K562 (cell line): ENCODE results near the gene ZCCHC3. TPM values are rescaled to one million over a fixed set of nuclear protein-coding genes. Genes with fewer than 3 reads are reported as not detected.
"Not testable (repeated sequence)": the region's sequence is repeated elsewhere in the genome, so short reads cannot be mapped to it uniquely, and the experiment has no call there.

Experiments used
- ATAC-seq: fragments of 200-7000 bp; cut with Tn5 transposase; 3 replicates; pipeline ENCODE4 v1.9.1; 2020; ENCODE audit warnings: moderate library complexity
- BruUV-seq: library from RNA; stranded (reverse); fragments of 400-500 nt; replicated peaks from 2 replicates; lab custom pipeline; 2021; lab: Mats Ljungman, UMichigan
- CTCF ChIA-PET: fragments of 300-600 bp; formaldehyde crosslinking; extraction: SDS; loops from one replicate; lab custom pipeline; 2021; ENCODE audit warnings: low intra/inter-chr PET ratio; lab: Yijun Ruan, JAX
- POLR2A ChIA-PET: fragments of 300-600, 350-650 bp; sonication (Branson Sonifier 250); formaldehyde crosslinking; extraction: SDS; loops from one replicate; lab custom pipeline; 2021; ENCODE audit warnings: antibody characterized with exemption, inconsistent platforms; lab: Yijun Ruan, JAX
- DNase-seq, 4 experiments: peaks; one replicate each; pipeline versions ENCODE4 v3.0.0 to v3.0.0-alpha.2; 2011 to 2018; ENCODE audit warnings: low spot score in 3 of 4, mixed read lengths in 3 of 4; ENCODE audit errors: extremely low read depth in 1 of 4
- FAIRE-seq: peaks from 2 replicates; lab custom pipeline; 2011; peaks lifted over from hg19 to GRCh38; lab: Jason Lieb, UNC
- H2AFZ ChIP-seq: 2 replicates; pipeline ENCODE4 v1.6.0; 2011; ENCODE audit warnings: low read depth, low read length, control low read depth, inconsistent platforms
- H3K27ac ChIP-seq: fragments of 200-600 bp; 3 replicates; pipeline ENCODE4 v1.8.0; 2011; ENCODE audit warnings: low read depth, mild to moderate bottlenecking, control low read depth, inconsistent platforms, low read length, moderate library complexity, mixed read lengths; ENCODE audit errors: extremely low read depth
- H3K27me3 ChIP-seq, 2 experiments: fragments of 300-600 bp in 1 of 2; 2 replicates in 1 of 2; 3 replicates in 1 of 2; pipeline versions ENCODE4 v1.6.0 to v1.8.0; 2011; ENCODE audit warnings: inconsistent platforms in 2 of 2, low read length in 2 of 2, mild to moderate bottlenecking in 1 of 2, mixed read lengths in 1 of 2, moderate library complexity in 1 of 2; ENCODE audit not compliant: control insufficient read depth in 2 of 2, insufficient read depth in 2 of 2
- H3K36me3 ChIP-seq: fragments of 300-600 bp; 3 replicates; pipeline ENCODE4 v1.8.0; 2011; ENCODE audit warnings: mild to moderate bottlenecking, low read length, inconsistent platforms; ENCODE audit not compliant: control insufficient read depth, insufficient read depth
- H3K4me1 ChIP-seq, 2 experiments: fragments of 200-600 bp in 1 of 2; replicated peaks in 1 of 2; 2 replicates in 1 of 2; 3 replicates in 1 of 2; pipeline versions ENCODE4 v1.5.1 to v1.8.0; 2011; ENCODE audit warnings: inconsistent platforms in 2 of 2, low read length in 2 of 2, mild to moderate bottlenecking in 1 of 2, mixed read lengths in 1 of 2, moderate library complexity in 1 of 2; ENCODE audit not compliant: control insufficient read depth in 2 of 2, insufficient read depth in 2 of 2
- H3K4me2 ChIP-seq: 2 replicates; pipeline ENCODE4 v1.6.1; 2011; ENCODE audit warnings: low read length, control low read depth, inconsistent platforms, mixed read lengths; ENCODE audit not compliant: insufficient read depth
- H3K4me3 ChIP-seq: fragments of 200-600 bp; sonication (generic), shearing (Covaris generic); 2 replicates; pipeline ENCODE4 v1.5.1; 2016; ENCODE audit warnings: control low read depth, inconsistent platforms
- H3K79me2 ChIP-seq: fragments of 200-600 bp; 3 replicates; pipeline ENCODE4 v1.8.0; 2011; ENCODE audit warnings: low read length, inconsistent platforms; ENCODE audit not compliant: control insufficient read depth, insufficient read depth
- H3K9ac ChIP-seq, 2 experiments: 2 replicates each; pipeline versions ENCODE4 v1.6.0 to v1.6.1; 2011; ENCODE audit warnings: low read depth in 2 of 2, low read length in 2 of 2, control low read depth in 1 of 2, inconsistent platforms in 1 of 2, mild to moderate bottlenecking in 1 of 2, mixed read lengths in 1 of 2; ENCODE audit not compliant: insufficient read depth in 1 of 2
- H3K9me1 ChIP-seq: one replicate; pipeline ENCODE4 v1.6.0; 2011; ENCODE audit warnings: inconsistent platforms, mild to moderate bottlenecking, low read length, moderate library complexity; ENCODE audit not compliant: control insufficient read depth, insufficient read depth
- H3K9me3 ChIP-seq: replicated peaks from 2 replicates; pipeline ENCODE4 v1.5.1; 2011; ENCODE audit warnings: low read depth, low read length, inconsistent platforms; ENCODE audit not compliant: control insufficient read depth, insufficient read depth
- H4K20me1 ChIP-seq: replicated peaks from 2 replicates; pipeline ENCODE4 v1.6.1; 2011; ENCODE audit warnings: low read length, inconsistent platforms, mixed read lengths; ENCODE audit not compliant: control insufficient read depth, insufficient read depth
- ELF2 ChIP-seq: fragments of 250-450 bp; sonication (Bioruptor Pico); IDR thresholded peaks from 2 replicates; pipeline ENCODE4 v1.5.0; 2021; ENCODE audit warnings: mild to moderate bottlenecking
- WGBS: fragments of 100-300 bp; shearing (Covaris generic); methylation state at CpG from one replicate; pipeline ENCODE4 v1.1.6; 2016; ENCODE audit warnings: low coverage, mixed read lengths; ENCODE audit not compliant: insufficient coverage; ENCODE audit errors: missing lambda C conversion rate; 5-methylcytosine and 5-hydroxymethylcytosine counted together
- in situ Hi-C: fragments of 300-500 bp; cut with MboI; formaldehyde crosslinking; loops from 4 replicates; pipeline ENCODE4 v1.15.0; 2018; ENCODE audit warnings: inconsistent platforms, mixed read lengths
- intact Hi-C: fragments of 100-400 bp; cut with micrococcal nuclease; formaldehyde crosslinking; loops from 2 replicates; pipeline ENCODE4 v1.14.2; 2022
- polyA plus RNA-seq, 8 experiments: library from polyadenylated mRNA; depleted of rRNA in 4 of 8; stranded (reverse) in 5 of 8; unstranded in 3 of 8; fragments of >200 nt; fragmentation: Nextera tagmentation in 2 of 8; fragmentation: Illumina TruSeq in 1 of 8; extraction: Ambion mirVana in 2 of 8; extraction: Trizol in 1 of 8; gene quantifications; 2 replicates each; pipeline versions ENCODE4 v1.2.1 to v1.2.3, GENCODE V29; 2011 to 2014; ENCODE audit warnings: inconsistent platforms in 1 of 8, missing spikeins in 1 of 8
- total RNA-seq, 7 experiments: library from RNA; depleted of rRNA in 6 of 7; stranded (reverse); fragments of >200 nt in 6 of 7; fragmentation: Illumina TruSeq in 2 of 7; extraction: Trizol in 2 of 7; gene quantifications; 2 replicates each; pipeline versions ENCODE4 v1.2.1 to v1.2.3, GENCODE V29; 2011 to 2021; ENCODE audit warnings: low replicate concordance in 1 of 7
- TF ChIP-seq, protein P1 (sequence below): fragments of 200-800 bp; sonication (Bioruptor generic); IDR thresholded peaks from 2 replicates; pipeline ENCODE4 v1.6.1; 2017; ENCODE audit warnings: missing genetic modification characterization, missing compliant biosample characterization

The ZCCHC3 gene
- total and polyA plus RNA-seq, 9 of the 15 experiments (the other 6 are each of a cell fraction or from before 2014, with no cell fraction given), result 2.8 to 23.3 (median 16.5) TPM

DNA sequence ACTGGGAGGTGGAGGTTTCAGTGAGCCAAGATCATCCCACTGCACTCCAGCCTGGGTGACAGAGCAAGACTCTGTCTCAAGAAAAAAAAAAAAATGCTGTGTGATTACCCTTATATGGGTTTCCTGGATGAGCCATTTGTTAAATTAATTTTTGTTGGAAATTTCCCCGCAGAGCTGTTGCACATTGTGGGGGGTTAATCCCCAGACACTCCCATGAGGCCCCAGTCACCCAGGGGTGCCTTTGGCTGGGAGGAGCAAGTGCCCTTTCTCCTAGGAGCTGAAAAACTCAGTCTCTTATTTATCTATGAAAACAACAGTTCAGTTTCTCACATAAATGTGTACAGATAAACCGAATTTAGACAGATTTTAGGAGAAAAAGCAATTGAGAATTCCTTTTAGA lies 44.6 kb upstream of the ZCCHC3 start:
- no peak for DNase-seq
- Histone ChIP-seq H3K9me3 (no peaks in the 10 kb centered on the region), H3K4me2 (no peak overlapping the region), H3K27ac (no peak overlapping the region), H3K79me2 (no peaks in the 10 kb centered on the region), H3K36me3 (no peaks in the 10 kb centered on the region), H2AFZ (no peak overlapping the region), H3K27me3 (no peaks in the 10 kb centered on the region), H3K9ac (no peak overlapping the region), H3K4me3 (no peak overlapping the region), H4K20me1 (no peaks in the 10 kb centered on the region), H3K9me1 (no peaks in the 10 kb centered on the region), H3K4me1 (peaks cover 3 to 5% of the 10 kb centered on the region in 2 experiments; a peak in 3 of 5 replicates)
- 24% methylated on average over 2 of the region's 2 CpGs for WGBS
- CTCF ChIA-PET, result no interaction called here
- intact Hi-C loops, result no loop called here
- TF ChIP-seq ELF2 (CRISPR knock-in tag), result no peak
- no peak for FAIRE-seq
- POLR2A ChIA-PET, result interaction anchor here (1.0 to 1.1 kb wide), 2 partner anchors 13 kb away, joined by 3 read pairs; no protein-coding TSS in a partner anchor
- no peak for ATAC-seq
- no TSS peak for BruUV-seq
- in situ Hi-C loops, result no loop called here

DNA sequence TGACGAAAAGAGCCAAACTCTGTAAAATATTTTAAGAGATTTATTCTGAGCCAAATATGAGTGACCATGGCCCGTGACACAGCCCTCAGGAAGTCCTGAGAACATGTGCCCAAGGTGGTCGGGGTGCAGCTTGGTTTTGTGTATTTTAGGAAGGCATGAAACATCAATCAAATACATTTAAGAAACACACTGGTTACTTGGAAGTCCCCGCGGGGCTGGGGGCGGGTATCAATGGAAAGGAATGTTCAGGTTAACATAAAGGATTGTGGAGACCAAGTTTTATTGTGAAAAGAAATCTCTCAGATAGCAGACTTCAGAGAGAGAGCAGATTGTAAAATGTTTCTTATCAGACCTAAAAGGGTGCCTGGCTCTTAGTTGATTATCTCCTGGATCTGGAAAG lies 43.9 kb upstream of the ZCCHC3 start:
- BruUV-seq, H3K9me1 ChIP-seq, H3K79me2 ChIP-seq, H3K4me3 ChIP-seq, H3K9ac ChIP-seq, H2AFZ ChIP-seq, H3K27me3 ChIP-seq, CTCF ChIA-PET, in situ Hi-C loops, DNase-seq, intact Hi-C loops, H3K4me2 ChIP-seq, H4K20me1 ChIP-seq, H3K36me3 ChIP-seq, ATAC-seq, FAIRE-seq, H3K27ac ChIP-seq, H3K9me3 ChIP-seq: not testable (repeated sequence)
- POLR2A ChIA-PET, result interaction anchor here (1.0 to 1.1 kb wide), 2 partner anchors 13 to 14 kb away, joined by 3 read pairs; no protein-coding TSS in a partner anchor
- 31% methylated on average over 6 of the region's 6 CpGs for WGBS
- TF ChIP-seq, protein P1, sequence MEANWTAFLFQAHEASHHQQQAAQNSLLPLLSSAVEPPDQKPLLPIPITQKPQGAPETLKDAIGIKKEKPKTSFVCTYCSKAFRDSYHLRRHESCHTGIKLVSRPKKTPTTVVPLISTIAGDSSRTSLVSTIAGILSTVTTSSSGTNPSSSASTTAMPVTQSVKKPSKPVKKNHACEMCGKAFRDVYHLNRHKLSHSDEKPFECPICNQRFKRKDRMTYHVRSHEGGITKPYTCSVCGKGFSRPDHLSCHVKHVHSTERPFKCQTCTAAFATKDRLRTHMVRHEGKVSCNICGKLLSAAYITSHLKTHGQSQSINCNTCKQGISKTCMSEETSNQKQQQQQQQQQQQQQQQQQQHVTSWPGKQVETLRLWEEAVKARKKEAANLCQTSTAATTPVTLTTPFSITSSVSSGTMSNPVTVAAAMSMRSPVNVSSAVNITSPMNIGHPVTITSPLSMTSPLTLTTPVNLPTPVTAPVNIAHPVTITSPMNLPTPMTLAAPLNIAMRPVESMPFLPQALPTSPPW (CRISPR knock-in tag), result peak; percentile 22; the same call in 1 of the 2 replicates
- peaks cover 6 to 11% of the 10 kb centered on the region in 2 experiments; a peak in 4 of 5 replicates for H3K4me1 ChIP-seq
